Mucosa of descending colon (tissue), 3 donors: Measurements from ENCODE around the gene CD22. TPM values are rescaled to one million over a fixed set of nuclear protein-coding genes. Genes with fewer than 3 reads are reported as not detected.
"Not testable (repeated sequence)": the region's sequence is repeated elsewhere in the genome, so short reads cannot be mapped to it uniquely, and the experiment has no call there.

ENCODE experiments used
- ATAC-seq: fragments of 200-7000 bp; cut with Tn5 transposase; one replicate; pipeline ENCODE4 v1.9.1; 2020; ENCODE audit warnings: mild to moderate bottlenecking, moderate library complexity
- DNase-seq, 3 donors: peaks; one replicate each; pipeline ENCODE4 v3.0.0-alpha.2; 2020
- H3K36me3 ChIP-seq: fragments of 200-600 bp; one replicate; pipeline ENCODE4 v1.8.0; 2021; ENCODE audit warnings: low read depth, mild to moderate bottlenecking
- H3K4me1 ChIP-seq: fragments of 200-600 bp; one replicate; pipeline ENCODE4 v1.8.0; 2021; ENCODE audit warnings: low read depth, mild to moderate bottlenecking
- H3K4me3 ChIP-seq: fragments of 200-600 bp; one replicate; pipeline ENCODE4 v1.8.0; 2021; ENCODE audit warnings: mild to moderate bottlenecking
- H3K9me3 ChIP-seq: fragments of 200-600 bp; one replicate; pipeline ENCODE4 v1.8.0; 2021; ENCODE audit warnings: mild to moderate bottlenecking
- CTCF ChIP-seq: fragments of 200-600 bp; IDR thresholded peaks from one replicate; pipeline ENCODE4 v1.8.0; 2022; ENCODE audit warnings: antibody characterized with exemption, mild to moderate bottlenecking
- intact Hi-C, 2 donors: fragments of 100-400 bp; cut with DNase I in 1 of 2; cut with micrococcal nuclease in 1 of 2; formaldehyde crosslinking; loops; one replicate each; pipeline versions ENCODE4 v1.11.0 to v1.11.1; 2022; cut with DNase I, micrococcal nuclease
- total RNA-seq, 3 donors: library from RNA; stranded (reverse); fragmentation: NEBNext Ultra II Directional in 2 of 3; extraction: Animal tissue kit (Norgen Biotek cat#: 25700) in 2 of 3; gene quantifications; one replicate each; pipeline versions ENCODE4 v1.2.1 to v1.2.4, GENCODE V29; 2021 to 2023
- donor health status: DM: no; HTN: no; CAD: no; lungs with moderate emphysema.
- donor health status: DM: no; HTN: no; CAD: no.
- donor health status: DM: no; HTN: yes; CAD: no.

Gene CD22
- total RNA-seq, 3 donors from 2014 or later: 2.2 to 5.7 (median 4.1) TPM

GRCh38 chr19:35377656-35378055 lies 48.7 kb downstream of the CD22 start:
- no peak overlapping the region for H3K4me3 ChIP-seq
- no peaks in the 10 kb centered on the region for H3K9me3 ChIP-seq
- no peaks in the 10 kb centered on the region for H3K36me3 ChIP-seq
- no peak for DNase-seq
- no peak for ATAC-seq
- H3K4me1 ChIP-seq: no peaks in the 10 kb centered on the region
- TF ChIP-seq CTCF: no peak
- intact Hi-C loops: no loop called here

GRCh38 chr19:35378356-35378755 lies 49.4 kb downstream of the CD22 start:
- Histone ChIP-seq H3K4me1 (no peaks in the 10 kb centered on the region), H3K9me3 (no peaks in the 10 kb centered on the region), H3K4me3 (no peak overlapping the region), H3K36me3 (no peaks in the 10 kb centered on the region)
- DNase-seq (no peak), ATAC-seq (no peak)
- TF ChIP-seq CTCF: no peak
- intact Hi-C loops: no loop called here

- H3K4me1 ChIP-seq, ATAC-seq, H3K9me3 ChIP-seq, H3K36me3 ChIP-seq, intact Hi-C loops, H3K4me3 ChIP-seq, DNase-seq: not testable (repeated sequence)
Measured at GRCh38 chr19:35379545-35379944, 50.6 kb downstream of the CD22 start.

DNA sequence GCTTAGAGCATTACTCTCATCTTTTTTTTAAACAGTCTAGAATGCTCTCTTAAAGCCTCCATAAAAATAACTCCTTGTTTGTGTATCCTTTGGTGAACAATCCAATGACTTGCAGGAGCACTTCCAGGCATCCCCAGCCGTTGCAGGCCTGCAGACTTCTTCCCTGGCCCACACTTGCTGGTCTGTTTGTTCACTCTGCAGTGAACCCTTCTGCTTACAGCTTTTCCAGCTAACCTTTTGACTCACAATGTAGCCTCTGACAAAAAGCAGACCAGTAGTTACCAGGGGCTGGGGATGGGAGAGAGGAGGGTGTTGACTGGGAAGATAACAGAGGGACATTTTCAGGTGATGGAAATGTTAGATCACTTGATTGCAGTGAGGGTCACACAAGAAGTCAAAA lies 51.0 kb downstream of the CD22 start:
- no peak for TF ChIP-seq CTCF
- no peak for DNase-seq
- no peak for ATAC-seq

GRCh38 chr19:35380450-35381124 lies 51.6 kb downstream of the CD22 start:
- Histone ChIP-seq H3K4me3 (no peak overlapping the region), H3K4me1 (no peaks in the 10 kb centered on the region), H3K36me3 (no peaks in the 10 kb centered on the region), H3K9me3 (peaks cover 5% of the 10 kb centered on the region)
- TF ChIP-seq CTCF: no peak
- intact Hi-C loops: no loop called here
- ATAC-seq (peak; percentile 65), DNase-seq (peak in 1 of 3 donors; percentile 50)

More for the DNA sequence above, 51.0 kb downstream of the CD22 start:
- Histone ChIP-seq H3K4me3 (no peak overlapping the region), H3K36me3 (no peaks in the 10 kb centered on the region), H3K4me1 (no peaks in the 10 kb centered on the region), H3K9me3 (no peaks in the 10 kb centered on the region)
- intact Hi-C loops: no loop called here

DNA sequence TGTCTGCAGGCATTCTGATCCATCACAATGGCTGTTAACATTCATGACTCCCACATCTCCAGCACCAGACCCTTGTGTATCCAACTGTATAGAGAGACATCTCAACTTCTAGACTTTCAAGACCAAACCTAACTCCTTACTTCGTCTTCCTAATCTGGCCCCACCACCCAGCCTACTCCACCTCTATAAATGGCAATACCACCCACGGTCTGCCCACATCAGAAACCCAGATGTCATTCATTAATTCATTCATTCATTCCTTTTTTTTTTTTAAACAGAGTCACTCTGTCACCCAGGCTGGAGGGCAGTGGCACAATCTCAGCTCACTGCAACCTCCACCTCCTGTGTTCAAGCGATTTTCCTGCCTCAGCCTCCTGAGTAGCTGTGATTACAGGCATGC lies 52.3 kb downstream of the CD22 start:
- ATAC-seq (no peak), DNase-seq (no peak)
- intact Hi-C loops: no loop called here
- no peaks in the 10 kb centered on the region for H3K4me1 ChIP-seq
- no peak overlapping the region for H3K4me3 ChIP-seq
- no peak for TF ChIP-seq CTCF
- peaks cover 11% of the 10 kb centered on the region for H3K9me3 ChIP-seq
- no peaks in the 10 kb centered on the region for H3K36me3 ChIP-seq
